IMR-90 (cell line): Measurements from ENCODE around the gene LYPD4.

ENCODE experiments used
- POLR2A ChIP-seq: IDR thresholded peaks from 2 replicates; pipeline ENCODE4 v1.6.1; 2012; ENCODE audit warnings: mild to moderate bottlenecking, low read depth, low read length
- TF ChIP-seq, protein P1 (sequence below): conservative IDR thresholded peaks from 2 replicates; pipeline ENCODE4 v1.5.1; 2012; ENCODE audit warnings: mild to moderate bottlenecking, low read depth, low read length, improper control_type of control experiment

DNA sequence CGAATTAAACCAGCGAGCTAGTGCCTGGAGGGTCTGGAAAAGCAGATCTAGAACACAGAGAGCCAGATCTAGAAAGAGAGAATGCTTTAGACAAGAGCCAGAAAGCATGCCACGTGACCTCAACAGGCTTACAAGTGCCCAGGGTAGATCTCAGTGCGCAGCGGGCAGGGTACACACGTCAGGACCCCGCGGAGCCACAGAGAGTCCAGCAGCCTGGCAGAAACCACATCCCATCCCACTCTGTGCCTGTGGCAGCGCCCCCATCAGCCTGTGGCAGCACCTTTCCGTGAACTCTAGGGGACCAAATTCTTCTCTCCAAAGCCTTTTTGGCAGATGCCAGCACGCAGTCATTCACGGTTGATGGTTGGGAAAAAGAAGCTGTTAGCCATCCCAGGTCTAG lies 44.4 kb upstream of the LYPD4 start:
- TF ChIP-seq, protein P1, sequence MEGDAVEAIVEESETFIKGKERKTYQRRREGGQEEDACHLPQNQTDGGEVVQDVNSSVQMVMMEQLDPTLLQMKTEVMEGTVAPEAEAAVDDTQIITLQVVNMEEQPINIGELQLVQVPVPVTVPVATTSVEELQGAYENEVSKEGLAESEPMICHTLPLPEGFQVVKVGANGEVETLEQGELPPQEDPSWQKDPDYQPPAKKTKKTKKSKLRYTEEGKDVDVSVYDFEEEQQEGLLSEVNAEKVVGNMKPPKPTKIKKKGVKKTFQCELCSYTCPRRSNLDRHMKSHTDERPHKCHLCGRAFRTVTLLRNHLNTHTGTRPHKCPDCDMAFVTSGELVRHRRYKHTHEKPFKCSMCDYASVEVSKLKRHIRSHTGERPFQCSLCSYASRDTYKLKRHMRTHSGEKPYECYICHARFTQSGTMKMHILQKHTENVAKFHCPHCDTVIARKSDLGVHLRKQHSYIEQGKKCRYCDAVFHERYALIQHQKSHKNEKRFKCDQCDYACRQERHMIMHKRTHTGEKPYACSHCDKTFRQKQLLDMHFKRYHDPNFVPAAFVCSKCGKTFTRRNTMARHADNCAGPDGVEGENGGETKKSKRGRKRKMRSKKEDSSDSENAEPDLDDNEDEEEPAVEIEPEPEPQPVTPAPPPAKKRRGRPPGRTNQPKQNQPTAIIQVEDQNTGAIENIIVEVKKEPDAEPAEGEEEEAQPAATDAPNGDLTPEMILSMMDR = no peak
- no peak for TF ChIP-seq POLR2A
